Vagina (tissue), 2 donors: ENCODE results near the gene PNPO. TPM values are rescaled to one million over a fixed set of nuclear protein-coding genes. Genes with fewer than 3 reads are reported as not detected.

Source experiments
- DNase-seq, 2 donors: peaks; one replicate each; pipeline ENCODE4 v3.0.0-alpha.2; 2017; ENCODE audit errors: extremely low spot score in 2 of 2
- H3K27ac ChIP-seq: fragments of 200-600 bp; sonication (generic); one replicate; pipeline ENCODE4 v1.5.1; 2019
- H3K27me3 ChIP-seq: fragments of 200-600 bp; sonication (generic); one replicate; pipeline ENCODE4 v1.5.1; 2019
- H3K36me3 ChIP-seq, 2 donors: fragments of 200-600 bp; sonication (generic); one replicate each; pipeline ENCODE4 v1.5.1; 2017 to 2019
- H3K4me1 ChIP-seq: fragments of 200-600 bp; sonication (generic); one replicate; pipeline ENCODE4 v1.5.1; 2019
- H3K4me3 ChIP-seq, 2 donors: fragments of 200-600 bp; sonication (generic); 1 replicate in 1 of 2; 2 replicates in 1 of 2; pipeline ENCODE4 v1.5.1; 2016 to 2019
- H3K9me3 ChIP-seq: fragments of 200-600 bp; sonication (generic); one replicate; pipeline ENCODE4 v1.5.1; 2019
- POLR2A ChIP-seq, 2 donors: fragments of 450-650 bp; IDR thresholded peaks; one replicate each; pipeline ENCODE4 v1.6.1; 2017; ENCODE audit warnings: antibody characterized with exemption in 2 of 2, mild to moderate bottlenecking in 2 of 2, moderate library complexity in 2 of 2
- POLR2AphosphoS5 ChIP-seq, 2 donors: sonication (generic); formaldehyde crosslinking; IDR thresholded peaks; one replicate each; pipeline ENCODE4 v1.9.0; 2017; ENCODE audit warnings: antibody characterized with exemption in 2 of 2, mild to moderate bottlenecking in 2 of 2, low read depth in 1 of 2; ENCODE audit not compliant: insufficient read depth in 1 of 2
- intact Hi-C: fragments of 100-400 bp; cut with DNase I; formaldehyde crosslinking; loops from one replicate; pipeline ENCODE4 v1.15.1; 2023
- total RNA-seq: library from RNA; depleted of rRNA; stranded (reverse); fragments of >200 nt; gene quantifications from one replicate; pipeline ENCODE4 v1.2.3, GENCODE V29; 2016
- TF ChIP-seq, protein P1 (sequence below), 3 experiments: fragments of 450-650 bp in 2 of 3; fragments of 200-600 bp in 1 of 3; sonication (generic) in 1 of 3; IDR thresholded peaks; one replicate each; pipeline ENCODE4 v1.5.1; 2017 to 2019; ENCODE audit warnings: antibody characterized with exemption in 3 of 3, mild to moderate bottlenecking in 2 of 3, moderate library complexity in 2 of 3

PNPO gene
- total RNA-seq, 1 donor from 2014 or later = 42.7 TPM

DNA sequence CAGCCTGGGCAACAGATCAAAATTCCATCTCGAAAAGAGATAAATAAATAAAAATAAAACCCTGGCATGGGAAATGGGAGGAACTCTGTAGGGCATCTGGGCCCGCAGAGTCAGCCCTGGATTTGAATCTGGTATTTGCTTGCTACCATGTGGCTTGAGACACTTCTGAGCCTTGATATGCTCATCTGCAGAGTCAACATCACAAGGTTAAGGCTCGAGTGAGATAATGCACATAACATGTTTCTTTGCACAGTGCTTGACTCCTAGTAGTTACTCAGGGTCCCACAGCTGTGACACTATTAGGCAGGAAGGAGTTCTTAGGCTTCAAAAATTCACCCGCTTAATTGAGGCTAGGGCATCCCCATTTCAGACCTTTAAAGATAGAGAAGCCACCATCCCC, 50.8 kb downstream of the PNPO start:
- Histone ChIP-seq H3K27ac (no peak overlapping the region), H3K36me3 (no peaks in the 10 kb centered on the region), H3K9me3 (no peaks in the 10 kb centered on the region), H3K4me1 (peaks cover 7% of the 10 kb centered on the region), H3K4me3 (no peak overlapping the region), H3K27me3 (no peaks in the 10 kb centered on the region)
- DNase-seq = no peak
- TF ChIP-seq, protein P1, sequence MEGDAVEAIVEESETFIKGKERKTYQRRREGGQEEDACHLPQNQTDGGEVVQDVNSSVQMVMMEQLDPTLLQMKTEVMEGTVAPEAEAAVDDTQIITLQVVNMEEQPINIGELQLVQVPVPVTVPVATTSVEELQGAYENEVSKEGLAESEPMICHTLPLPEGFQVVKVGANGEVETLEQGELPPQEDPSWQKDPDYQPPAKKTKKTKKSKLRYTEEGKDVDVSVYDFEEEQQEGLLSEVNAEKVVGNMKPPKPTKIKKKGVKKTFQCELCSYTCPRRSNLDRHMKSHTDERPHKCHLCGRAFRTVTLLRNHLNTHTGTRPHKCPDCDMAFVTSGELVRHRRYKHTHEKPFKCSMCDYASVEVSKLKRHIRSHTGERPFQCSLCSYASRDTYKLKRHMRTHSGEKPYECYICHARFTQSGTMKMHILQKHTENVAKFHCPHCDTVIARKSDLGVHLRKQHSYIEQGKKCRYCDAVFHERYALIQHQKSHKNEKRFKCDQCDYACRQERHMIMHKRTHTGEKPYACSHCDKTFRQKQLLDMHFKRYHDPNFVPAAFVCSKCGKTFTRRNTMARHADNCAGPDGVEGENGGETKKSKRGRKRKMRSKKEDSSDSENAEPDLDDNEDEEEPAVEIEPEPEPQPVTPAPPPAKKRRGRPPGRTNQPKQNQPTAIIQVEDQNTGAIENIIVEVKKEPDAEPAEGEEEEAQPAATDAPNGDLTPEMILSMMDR (IDR thresholded peaks at IDR 0.05) = no peak
- TF ChIP-seq POLR2AphosphoS5 (IDR thresholded peaks at IDR 0.05; ENCODE audit: insufficient read depth in 1 of 2, low read depth in 1 of 2) = no peak
- intact Hi-C loops = no loop called here

DNA sequence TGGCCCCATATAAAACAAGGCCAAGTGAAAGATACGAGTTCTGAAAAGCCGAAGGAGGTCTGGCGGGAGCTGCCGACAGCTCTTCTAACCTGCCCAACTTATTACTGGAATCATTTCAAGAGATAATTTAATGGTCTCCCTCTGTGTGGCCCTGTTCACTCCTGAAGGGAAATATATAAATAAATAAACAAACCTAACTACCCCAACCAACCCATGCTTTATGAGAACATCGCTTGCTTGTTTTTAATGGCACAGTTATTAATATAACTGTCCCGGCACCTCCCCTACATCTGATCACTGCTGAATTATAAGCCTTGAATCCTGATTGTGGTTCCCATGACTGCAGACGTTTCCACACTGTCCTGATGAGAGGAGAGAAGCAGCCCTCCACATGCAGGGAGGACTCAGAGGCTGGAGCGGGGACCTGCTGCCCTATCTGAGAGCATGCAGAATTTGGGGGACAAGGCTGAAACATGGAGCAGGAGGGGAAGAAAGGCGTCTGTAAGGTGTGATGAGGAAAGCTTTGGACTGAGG, 51.7 kb downstream of the PNPO start:
- Histone ChIP-seq H3K4me1 (no peaks in the 10 kb centered on the region), H3K4me3 (no peak overlapping the region), H3K27me3 (no peaks in the 10 kb centered on the region), H3K27ac (no peak overlapping the region), H3K9me3 (no peaks in the 10 kb centered on the region), H3K36me3 (no peaks in the 10 kb centered on the region)
- no peak for DNase-seq
- intact Hi-C loops = no loop called here
- TF ChIP-seq POLR2A (IDR thresholded peaks at IDR 0.05) = no peak
- TF ChIP-seq POLR2AphosphoS5 (IDR thresholded peaks at IDR 0.05; ENCODE audit: insufficient read depth in 1 of 2, low read depth in 1 of 2) = no peak
- TF ChIP-seq, protein P1 (IDR thresholded peaks at IDR 0.05) = no peak

- Histone ChIP-seq H3K4me1 (no peaks in the 10 kb centered on the region), H3K27ac (no peak overlapping the region), H3K36me3 (no peaks in the 10 kb centered on the region), H3K4me3 (no peak overlapping the region), H3K9me3 (no peaks in the 10 kb centered on the region), H3K27me3 (no peaks in the 10 kb centered on the region)
- intact Hi-C loops = no loop called here
- DNase-seq = no peak
- TF ChIP-seq POLR2AphosphoS5 (IDR thresholded peaks at IDR 0.05; ENCODE audit: insufficient read depth in 1 of 2, low read depth in 1 of 2) = no peak
- TF ChIP-seq, protein P1 (IDR thresholded peaks at IDR 0.05) = no peak
- no peak for TF ChIP-seq POLR2A (IDR thresholded peaks at IDR 0.05)
Measured at GRCh38 chr17:47993964-47994363, 52.6 kb downstream of the PNPO start.

DNA sequence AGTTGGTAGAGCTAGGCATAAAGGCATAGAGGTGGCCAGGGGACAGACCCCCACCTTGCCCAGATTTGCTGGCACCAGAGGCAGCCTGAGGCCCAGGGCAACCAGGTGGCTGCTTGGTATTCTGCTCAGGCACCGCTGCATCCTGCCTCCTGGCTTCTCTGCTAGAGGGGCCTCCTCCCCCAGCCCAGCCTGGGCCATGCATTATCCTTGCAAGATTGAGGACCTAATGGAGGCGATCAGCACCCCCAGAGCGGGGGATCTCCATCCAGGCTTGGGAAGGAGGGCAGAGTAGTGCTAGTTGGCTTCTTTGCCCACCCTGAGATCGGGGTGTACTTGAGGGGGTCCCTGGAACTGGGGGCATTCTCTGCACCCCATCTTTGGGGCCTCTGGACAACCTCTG, 53.4 kb downstream of the PNPO start:
- no peak overlapping the region for H3K4me3 ChIP-seq
- TF ChIP-seq POLR2A (IDR thresholded peaks at IDR 0.05) (no peak), POLR2AphosphoS5 (IDR thresholded peaks at IDR 0.05; ENCODE audit: insufficient read depth in 1 of 2, low read depth in 1 of 2) (no peak)
- TF ChIP-seq, protein P1 (IDR thresholded peaks at IDR 0.05) = no peak
- intact Hi-C loops = no loop called here
- no peak overlapping the region for H3K27ac ChIP-seq
- DNase-seq = no peak
- no peaks in the 10 kb centered on the region for H3K36me3 ChIP-seq
- H3K4me1 ChIP-seq = no peaks in the 10 kb centered on the region
- H3K9me3 ChIP-seq = no peaks in the 10 kb centered on the region
- H3K27me3 ChIP-seq = no peaks in the 10 kb centered on the region

- Histone ChIP-seq H3K27ac (no peak overlapping the region), H3K36me3 (no peaks in the 10 kb centered on the region), H3K4me3 (no peak overlapping the region), H3K9me3 (no peaks in the 10 kb centered on the region), H3K4me1 (no peaks in the 10 kb centered on the region), H3K27me3 (no peaks in the 10 kb centered on the region)
- intact Hi-C loops = no loop called here
- DNase-seq = no peak
- TF ChIP-seq, protein P1 (IDR thresholded peaks at IDR 0.05) = no peak
- no peak for TF ChIP-seq POLR2AphosphoS5 (IDR thresholded peaks at IDR 0.05; ENCODE audit: insufficient read depth in 1 of 2, low read depth in 1 of 2)
- TF ChIP-seq POLR2A (IDR thresholded peaks at IDR 0.05) = no peak
Measured at GRCh38 chr17:47995241-47995935, 54.0 kb downstream of the PNPO start.
